Panc1 (cell line): Measurements from ENCODE around the gene HSDL1.

Experiments used
- POLR2AphosphoS5 ChIP-seq: IDR thresholded peaks from 2 replicates; pipeline ENCODE4 v1.6.1; 2012; ENCODE audit warnings: mild to moderate bottlenecking, low read depth, low read length, moderate library complexity
- TF ChIP-seq, protein P1 (sequence below): fragments of 450-650 bp; IDR thresholded peaks from 2 replicates; pipeline ENCODE4 v1.5.1; 2017; ENCODE audit warnings: mild to moderate bottlenecking
- TF ChIP-seq, protein P2 (sequence below), 2 experiments: IDR thresholded peaks; 2 replicates each; pipeline ENCODE4 v1.6.1; 2011 to 2012; ENCODE audit warnings: low read depth in 2 of 2, control low read depth in 1 of 2, low read length in 1 of 2, mild to moderate bottlenecking in 1 of 2, moderate library complexity in 1 of 2; ENCODE audit not compliant: insufficient read depth in 1 of 2

DNA sequence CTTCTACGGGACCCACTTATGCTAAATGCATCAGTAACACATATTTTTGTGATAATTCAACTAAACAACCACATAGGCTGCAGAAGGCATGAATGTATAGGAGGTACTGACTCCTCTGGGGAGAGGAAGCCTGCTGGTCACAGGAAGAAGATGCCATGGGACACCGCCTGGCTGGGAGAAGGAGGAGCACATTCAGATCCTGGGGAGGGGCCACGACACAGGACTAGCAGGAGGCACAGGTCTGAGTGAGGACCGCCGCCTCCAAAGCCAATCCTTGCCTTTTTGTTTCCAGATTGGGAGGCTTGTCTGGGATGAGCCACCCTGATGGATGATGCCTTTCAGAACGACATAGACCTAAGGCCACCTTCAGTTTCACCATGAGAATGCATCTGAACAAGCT lies 62.9 kb downstream of the HSDL1 start:
- TF ChIP-seq, protein P1, sequence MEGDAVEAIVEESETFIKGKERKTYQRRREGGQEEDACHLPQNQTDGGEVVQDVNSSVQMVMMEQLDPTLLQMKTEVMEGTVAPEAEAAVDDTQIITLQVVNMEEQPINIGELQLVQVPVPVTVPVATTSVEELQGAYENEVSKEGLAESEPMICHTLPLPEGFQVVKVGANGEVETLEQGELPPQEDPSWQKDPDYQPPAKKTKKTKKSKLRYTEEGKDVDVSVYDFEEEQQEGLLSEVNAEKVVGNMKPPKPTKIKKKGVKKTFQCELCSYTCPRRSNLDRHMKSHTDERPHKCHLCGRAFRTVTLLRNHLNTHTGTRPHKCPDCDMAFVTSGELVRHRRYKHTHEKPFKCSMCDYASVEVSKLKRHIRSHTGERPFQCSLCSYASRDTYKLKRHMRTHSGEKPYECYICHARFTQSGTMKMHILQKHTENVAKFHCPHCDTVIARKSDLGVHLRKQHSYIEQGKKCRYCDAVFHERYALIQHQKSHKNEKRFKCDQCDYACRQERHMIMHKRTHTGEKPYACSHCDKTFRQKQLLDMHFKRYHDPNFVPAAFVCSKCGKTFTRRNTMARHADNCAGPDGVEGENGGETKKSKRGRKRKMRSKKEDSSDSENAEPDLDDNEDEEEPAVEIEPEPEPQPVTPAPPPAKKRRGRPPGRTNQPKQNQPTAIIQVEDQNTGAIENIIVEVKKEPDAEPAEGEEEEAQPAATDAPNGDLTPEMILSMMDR = no peak
- TF ChIP-seq, protein P2, sequence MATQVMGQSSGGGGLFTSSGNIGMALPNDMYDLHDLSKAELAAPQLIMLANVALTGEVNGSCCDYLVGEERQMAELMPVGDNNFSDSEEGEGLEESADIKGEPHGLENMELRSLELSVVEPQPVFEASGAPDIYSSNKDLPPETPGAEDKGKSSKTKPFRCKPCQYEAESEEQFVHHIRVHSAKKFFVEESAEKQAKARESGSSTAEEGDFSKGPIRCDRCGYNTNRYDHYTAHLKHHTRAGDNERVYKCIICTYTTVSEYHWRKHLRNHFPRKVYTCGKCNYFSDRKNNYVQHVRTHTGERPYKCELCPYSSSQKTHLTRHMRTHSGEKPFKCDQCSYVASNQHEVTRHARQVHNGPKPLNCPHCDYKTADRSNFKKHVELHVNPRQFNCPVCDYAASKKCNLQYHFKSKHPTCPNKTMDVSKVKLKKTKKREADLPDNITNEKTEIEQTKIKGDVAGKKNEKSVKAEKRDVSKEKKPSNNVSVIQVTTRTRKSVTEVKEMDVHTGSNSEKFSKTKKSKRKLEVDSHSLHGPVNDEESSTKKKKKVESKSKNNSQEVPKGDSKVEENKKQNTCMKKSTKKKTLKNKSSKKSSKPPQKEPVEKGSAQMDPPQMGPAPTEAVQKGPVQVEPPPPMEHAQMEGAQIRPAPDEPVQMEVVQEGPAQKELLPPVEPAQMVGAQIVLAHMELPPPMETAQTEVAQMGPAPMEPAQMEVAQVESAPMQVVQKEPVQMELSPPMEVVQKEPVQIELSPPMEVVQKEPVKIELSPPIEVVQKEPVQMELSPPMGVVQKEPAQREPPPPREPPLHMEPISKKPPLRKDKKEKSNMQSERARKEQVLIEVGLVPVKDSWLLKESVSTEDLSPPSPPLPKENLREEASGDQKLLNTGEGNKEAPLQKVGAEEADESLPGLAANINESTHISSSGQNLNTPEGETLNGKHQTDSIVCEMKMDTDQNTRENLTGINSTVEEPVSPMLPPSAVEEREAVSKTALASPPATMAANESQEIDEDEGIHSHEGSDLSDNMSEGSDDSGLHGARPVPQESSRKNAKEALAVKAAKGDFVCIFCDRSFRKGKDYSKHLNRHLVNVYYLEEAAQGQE (IDR thresholded peaks at IDR 0.05; ENCODE audit: insufficient read depth in 1 of 2, low read depth in 2 of 2, low read length in 1 of 2) = no peak
- TF ChIP-seq POLR2AphosphoS5 = no peak
